KG1 (cell line): Measurements from ENCODE around the gene GSDME.

Experiments
- DNase-seq: peaks from one replicate; lab custom pipeline; 2025; lab: John Stamatoyannopoulos, UW

GSDME gene

DNA sequence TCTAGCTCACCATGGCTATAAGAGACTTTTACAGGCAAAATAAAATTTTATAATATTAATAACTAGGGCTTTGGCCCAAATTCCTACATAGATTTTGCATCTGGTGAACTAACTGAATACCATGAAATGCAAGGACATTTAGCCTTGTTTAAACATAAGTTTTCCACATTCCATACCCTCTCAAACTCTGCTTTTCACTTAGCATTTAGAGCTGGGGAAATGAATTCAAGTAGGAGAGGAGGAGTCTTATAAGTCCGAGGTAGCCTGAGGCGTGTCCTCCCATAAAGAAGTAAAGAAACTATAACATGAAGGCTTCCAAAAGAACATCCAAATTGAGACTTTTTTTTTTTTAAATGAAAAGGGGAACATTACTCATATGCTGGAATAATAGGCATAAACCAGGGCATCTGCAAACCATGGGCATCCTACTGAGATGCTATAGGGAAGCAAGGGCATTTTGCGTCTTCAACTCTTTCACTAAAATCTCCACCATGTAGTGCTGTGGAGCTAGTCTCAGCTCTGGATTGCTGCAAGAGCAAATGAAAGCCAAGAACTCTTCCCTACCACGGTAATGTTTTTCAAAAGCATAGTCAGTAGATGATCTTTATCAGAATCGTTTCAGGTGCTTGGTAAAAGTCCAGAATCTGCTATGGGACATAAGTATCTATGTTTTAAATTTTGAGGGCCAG, 104.9 kb downstream of the GSDME start:
- no peak for DNase-seq
